ENCODE results near the gene TET1. TPM values are rescaled to one million over a fixed set of nuclear protein-coding genes. Genes with fewer than 3 reads are reported as not detected.

The TET1 gene
- total RNA-seq, 1 experiment from 2014 or later, result 2.7 TPM

DNA sequence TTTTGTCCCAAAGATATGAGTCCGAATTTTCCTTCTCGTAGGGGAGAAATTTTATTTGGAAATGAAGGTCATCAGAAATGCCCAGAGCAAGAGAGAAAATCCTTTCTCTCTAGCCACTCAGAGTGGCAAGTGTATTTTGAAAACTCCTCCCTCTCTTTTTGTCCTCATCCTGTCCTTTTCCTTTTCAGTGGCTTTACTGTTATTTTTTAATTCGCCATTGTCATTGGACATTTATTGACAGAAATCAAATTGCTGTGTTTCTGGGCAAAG lies 39.6 kb downstream of the TET1 start:
- POLR2A ChIA-PET, result interaction anchor here (1.0 to 1.4 kb wide), 4 partner anchors 11 to 40 kb away, joined by 3 to 12 read pairs (median 3); partner anchors contain the start of gene TET1

More for the DNA sequence above, 39.6 kb downstream of the TET1 start:
- ATAC-seq (no peak), DNase-seq (ENCODE audit: low read depth, low spot score) (no peak)
- Histone ChIP-seq H3K27me3 (ENCODE audit: insufficient read depth, low read length) (no peaks in the 10 kb centered on the region), H3K9ac (ENCODE audit: low read length) (peak overlapping the region; percentile 72), H3K4me3 (replicated peaks in 1 of 2; ENCODE audit: low read depth in 1 of 2, low read length in 2 of 2) (peak overlapping the region; percentile 35 to 58), H2AFZ (ENCODE audit: low read depth, low read length, poor library complexity, severe bottlenecking) (peak overlapping the region; percentile 71), H3K9me2 (ENCODE audit: insufficient read depth) (no peaks in the 10 kb centered on the region), H3K27ac (ENCODE audit: low read depth, low read length) (peak overlapping the region; percentile 59), H3K79me2 (ENCODE audit: insufficient read depth, low read length) (no peaks in the 10 kb centered on the region), H3K4me2 (ENCODE audit: low read length) (peak overlapping the region; percentile 87), H3K9me3 (ENCODE audit: control insufficient read depth in 1 of 2, insufficient read depth in 1 of 2, low read depth in 1 of 2, low read length in 2 of 2) (no peaks in the 10 kb centered on the region), H4K20me1 (ENCODE audit: insufficient read depth) (no peaks in the 10 kb centered on the region), H3K36me3 (ENCODE audit: control insufficient read depth in 1 of 2, insufficient read depth in 2 of 2, low read length in 2 of 2) (no peaks in the 10 kb centered on the region), H3K4me1 (ENCODE audit: control insufficient read depth in 1 of 2, insufficient read depth in 2 of 2, low read length in 2 of 2) (peaks cover 23 to 36% of the 10 kb centered on the region in 2 experiments)
- ChIA-PET RAD21 (ENCODE audit: low non-redundant PET in 1 of 2, low total read pairs in 2 of 2, uncharacterized antibody in 2 of 2, unreplicated experiment in 2 of 2) (no interaction called here), CTCF (no interaction called here)
- TF ChIP-seq EZH2 (IDR thresholded peaks at IDR 0.05) (no peak), CEBPB (IDR thresholded peaks at IDR 0.05; ENCODE audit: low read depth) (no peak), SIN3A (IDR thresholded peaks at IDR 0.05; ENCODE audit: low read depth) (no peak; the same call in 1 of the 2 replicates)
- TF ChIP-seq, protein P1, sequence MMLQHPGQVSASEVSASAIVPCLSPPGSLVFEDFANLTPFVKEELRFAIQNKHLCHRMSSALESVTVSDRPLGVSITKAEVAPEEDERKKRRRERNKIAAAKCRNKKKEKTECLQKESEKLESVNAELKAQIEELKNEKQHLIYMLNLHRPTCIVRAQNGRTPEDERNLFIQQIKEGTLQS (IDR thresholded peaks at IDR 0.05), result no peak
- TF ChIP-seq, protein P2, sequence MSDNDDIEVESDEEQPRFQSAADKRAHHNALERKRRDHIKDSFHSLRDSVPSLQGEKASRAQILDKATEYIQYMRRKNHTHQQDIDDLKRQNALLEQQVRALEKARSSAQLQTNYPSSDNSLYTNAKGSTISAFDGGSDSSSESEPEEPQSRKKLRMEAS (IDR thresholded peaks at IDR 0.05), result no peak
- TF ChIP-seq, protein P3, sequence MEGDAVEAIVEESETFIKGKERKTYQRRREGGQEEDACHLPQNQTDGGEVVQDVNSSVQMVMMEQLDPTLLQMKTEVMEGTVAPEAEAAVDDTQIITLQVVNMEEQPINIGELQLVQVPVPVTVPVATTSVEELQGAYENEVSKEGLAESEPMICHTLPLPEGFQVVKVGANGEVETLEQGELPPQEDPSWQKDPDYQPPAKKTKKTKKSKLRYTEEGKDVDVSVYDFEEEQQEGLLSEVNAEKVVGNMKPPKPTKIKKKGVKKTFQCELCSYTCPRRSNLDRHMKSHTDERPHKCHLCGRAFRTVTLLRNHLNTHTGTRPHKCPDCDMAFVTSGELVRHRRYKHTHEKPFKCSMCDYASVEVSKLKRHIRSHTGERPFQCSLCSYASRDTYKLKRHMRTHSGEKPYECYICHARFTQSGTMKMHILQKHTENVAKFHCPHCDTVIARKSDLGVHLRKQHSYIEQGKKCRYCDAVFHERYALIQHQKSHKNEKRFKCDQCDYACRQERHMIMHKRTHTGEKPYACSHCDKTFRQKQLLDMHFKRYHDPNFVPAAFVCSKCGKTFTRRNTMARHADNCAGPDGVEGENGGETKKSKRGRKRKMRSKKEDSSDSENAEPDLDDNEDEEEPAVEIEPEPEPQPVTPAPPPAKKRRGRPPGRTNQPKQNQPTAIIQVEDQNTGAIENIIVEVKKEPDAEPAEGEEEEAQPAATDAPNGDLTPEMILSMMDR (IDR thresholded peaks at IDR 0.05 in 2 of 3, conservative IDR thresholded peaks at IDR 0.05 in 1 of 3; ENCODE audit: borderline replicate concordance in 1 of 3, insufficient read depth in 1 of 3, low read depth in 2 of 3, low read length in 2 of 3), result no peak
- TF ChIP-seq, protein P4, sequence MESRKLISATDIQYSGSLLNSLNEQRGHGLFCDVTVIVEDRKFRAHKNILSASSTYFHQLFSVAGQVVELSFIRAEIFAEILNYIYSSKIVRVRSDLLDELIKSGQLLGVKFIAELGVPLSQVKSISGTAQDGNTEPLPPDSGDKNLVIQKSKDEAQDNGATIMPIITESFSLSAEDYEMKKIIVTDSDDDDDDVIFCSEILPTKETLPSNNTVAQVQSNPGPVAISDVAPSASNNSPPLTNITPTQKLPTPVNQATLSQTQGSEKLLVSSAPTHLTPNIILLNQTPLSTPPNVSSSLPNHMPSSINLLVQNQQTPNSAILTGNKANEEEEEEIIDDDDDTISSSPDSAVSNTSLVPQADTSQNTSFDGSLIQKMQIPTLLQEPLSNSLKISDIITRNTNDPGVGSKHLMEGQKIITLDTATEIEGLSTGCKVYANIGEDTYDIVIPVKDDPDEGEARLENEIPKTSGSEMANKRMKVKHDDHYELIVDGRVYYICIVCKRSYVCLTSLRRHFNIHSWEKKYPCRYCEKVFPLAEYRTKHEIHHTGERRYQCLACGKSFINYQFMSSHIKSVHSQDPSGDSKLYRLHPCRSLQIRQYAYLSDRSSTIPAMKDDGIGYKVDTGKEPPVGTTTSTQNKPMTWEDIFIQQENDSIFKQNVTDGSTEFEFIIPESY (IDR thresholded peaks at IDR 0.05; ENCODE audit: extremely low read depth, insufficient replicate concordance, low read length), result no peak
- no TSS peak for BruUV-seq (replicated peaks)
- intact Hi-C loops (cut with micrococcal nuclease), result loop anchor here (1.0 kb wide), 1 partner anchor 39 kb away; the partner anchor contains the start of gene TET1

All from HCT116 (cell line).